Stimulated activated CD8-positive, alpha-beta memory T cell treated with anti-CD3 and anti-CD28 coated beads, Interleukin-4, amount 100 ng/mL, for 24 hours (primary cell): ENCODE measurements around the gene SNX10.

ENCODE experiments used
- DNase-seq: peaks from one replicate; pipeline ENCODE4 v3.0.0-alpha.2; 2020; ENCODE audit warnings: low read depth

Gene SNX10

GRCh38 chr7:26337232-26337865, 45.7 kb downstream of the SNX10 start:
- DNase-seq: no peak

- no peak for DNase-seq
Measured at GRCh38 chr7:26340476-26341018, 48.9 kb downstream of the SNX10 start.

- no peak for DNase-seq
Measured at GRCh38 chr7:26343320-26343832, 51.7 kb downstream of the SNX10 start.

- no peak for DNase-seq
Measured at GRCh38 chr7:26343837-26344236, 52.2 kb downstream of the SNX10 start.

- DNase-seq: no peak
Measured at GRCh38 chr7:26345202-26345601, 53.5 kb downstream of the SNX10 start.

GRCh38 chr7:26345837-26346236, 54.2 kb downstream of the SNX10 start:
- no peak for DNase-seq

- DNase-seq: no peak
Measured at GRCh38 chr7:26346611-26347203, 55.0 kb downstream of the SNX10 start.

GRCh38 chr7:26348234-26348851, 56.7 kb downstream of the SNX10 start:
- DNase-seq: no peak

GRCh38 chr7:26349005-26349915, 57.6 kb downstream of the SNX10 start:
- DNase-seq: no peak

- no peak for DNase-seq
Measured at GRCh38 chr7:26351171-26351570, 59.5 kb downstream of the SNX10 start.

GRCh38 chr7:26356229-26356628, 64.6 kb downstream of the SNX10 start:
- DNase-seq: no peak

GRCh38 chr7:26356929-26357798, 65.5 kb downstream of the SNX10 start:
- DNase-seq: no peak

- no peak for DNase-seq
Measured at GRCh38 chr7:26357799-26358151, 66.1 kb downstream of the SNX10 start.

GRCh38 chr7:26360650-26361049, 69.0 kb downstream of the SNX10 start:
- no peak for DNase-seq

- no peak for DNase-seq
Measured at GRCh38 chr7:26361637-26362036, 70.0 kb downstream of the SNX10 start.

GRCh38 chr7:26363465-26363864, 71.8 kb downstream of the SNX10 start:
- DNase-seq: no peak

GRCh38 chr7:26365077-26365900, 73.6 kb downstream of the SNX10 start:
- DNase-seq: no peak

- no peak for DNase-seq
Measured at GRCh38 chr7:26365901-26366275, 74.2 kb downstream of the SNX10 start.

- no peak for DNase-seq
Measured at GRCh38 chr7:26367219-26367711, 75.6 kb downstream of the SNX10 start.

- DNase-seq: no peak
Measured at GRCh38 chr7:26368542-26368941, 76.9 kb downstream of the SNX10 start.
